Stimulated activated CD8-positive, alpha-beta memory T cell treated with anti-CD3 and anti-CD28 coated beads, Interleukin-15, amount 100 ng/mL, for 4 hours (primary cell): ENCODE data around the gene IL19.
"Not testable (repeated sequence)": the region's sequence is repeated elsewhere in the genome, so short reads cannot be mapped to it uniquely, and the experiment has no call there.

ENCODE experiments used
- DNase-seq, 2 donors: peaks; one replicate each; pipeline ENCODE4 v3.0.0-alpha.2; 2020; ENCODE audit warnings: low read depth in 2 of 2

The IL19 gene

DNA sequence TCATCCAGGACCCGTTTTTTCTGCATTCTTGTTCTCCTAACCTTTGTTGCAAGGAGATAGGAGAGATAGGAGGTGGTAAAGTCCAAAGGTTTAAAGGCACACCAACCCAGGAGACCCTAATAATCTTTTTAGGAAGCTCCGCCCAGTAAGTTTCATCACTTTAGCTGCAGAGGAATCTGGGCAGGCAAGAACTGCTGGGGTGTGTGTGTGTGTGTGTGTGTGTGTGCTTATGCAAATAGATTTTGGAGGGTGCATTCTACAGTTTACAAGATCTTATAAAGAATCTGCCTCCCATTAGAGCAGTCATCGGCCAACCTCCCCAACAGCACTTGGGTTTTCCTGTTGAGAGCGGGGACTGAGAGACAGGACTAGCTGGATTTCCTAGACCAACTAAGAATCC, 5.7 kb downstream of the IL19 start:
- no peak for DNase-seq

DNA sequence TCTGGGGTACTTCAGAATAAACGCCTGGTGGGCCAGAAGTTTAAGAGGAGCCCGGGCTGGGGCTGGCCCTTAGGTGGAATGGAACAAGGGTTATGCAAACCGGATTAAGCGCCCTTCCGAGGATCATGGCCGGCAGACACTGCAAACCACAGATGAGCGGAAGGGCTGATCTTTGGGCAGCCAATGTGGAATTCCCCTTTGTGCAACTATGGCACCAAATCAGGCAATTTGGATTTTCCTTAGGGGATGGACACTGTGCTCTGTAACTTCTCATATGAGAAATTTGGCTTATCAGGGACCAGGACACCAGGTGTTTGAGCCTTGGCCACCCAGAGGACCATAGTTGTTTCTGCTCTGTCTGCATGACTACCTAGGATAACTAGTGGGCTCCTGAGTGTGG, 7.5 kb downstream of the IL19 start:
- DNase-seq, result no peak

DNA sequence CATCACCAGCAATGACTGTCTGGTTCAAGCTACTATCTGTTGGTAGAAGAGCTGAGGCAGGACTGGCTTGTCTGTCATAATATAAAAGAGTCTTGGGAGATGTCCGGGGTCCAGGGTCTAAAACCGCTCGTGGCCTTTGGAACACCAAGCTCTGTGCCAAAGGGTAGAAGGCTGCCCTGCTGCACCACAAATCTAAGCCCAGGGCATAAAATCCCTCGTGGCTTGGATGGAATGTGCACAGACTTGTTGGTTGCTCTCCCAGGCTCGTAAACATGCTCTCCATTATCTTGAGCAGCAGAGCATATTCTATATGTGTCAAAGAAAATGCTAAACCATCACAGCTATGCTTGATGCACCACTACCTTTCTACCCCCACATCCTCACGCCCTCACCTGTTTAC, 8.3 kb downstream of the IL19 start:
- not testable (repeated sequence) for DNase-seq

DNA sequence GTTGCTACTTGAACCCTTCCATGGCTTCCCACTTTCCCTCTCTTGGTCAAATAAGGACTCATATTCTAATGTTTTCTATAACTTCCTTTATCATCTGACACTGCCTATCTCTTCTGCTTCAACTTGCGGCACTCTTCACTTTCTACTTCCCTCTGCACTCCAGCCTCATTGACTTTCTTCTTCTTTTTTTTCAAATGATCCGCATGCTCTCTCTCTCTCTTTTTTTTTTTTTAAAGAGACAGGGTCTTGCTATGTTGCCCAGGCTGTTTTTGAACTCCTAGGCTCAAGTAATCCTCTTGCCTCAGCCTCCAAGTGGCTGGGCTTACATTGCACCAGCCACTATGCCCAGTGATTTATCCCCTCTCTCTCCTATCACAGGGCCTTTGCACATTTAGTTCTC, 9.1 kb downstream of the IL19 start:
- DNase-seq, result no peak

DNA sequence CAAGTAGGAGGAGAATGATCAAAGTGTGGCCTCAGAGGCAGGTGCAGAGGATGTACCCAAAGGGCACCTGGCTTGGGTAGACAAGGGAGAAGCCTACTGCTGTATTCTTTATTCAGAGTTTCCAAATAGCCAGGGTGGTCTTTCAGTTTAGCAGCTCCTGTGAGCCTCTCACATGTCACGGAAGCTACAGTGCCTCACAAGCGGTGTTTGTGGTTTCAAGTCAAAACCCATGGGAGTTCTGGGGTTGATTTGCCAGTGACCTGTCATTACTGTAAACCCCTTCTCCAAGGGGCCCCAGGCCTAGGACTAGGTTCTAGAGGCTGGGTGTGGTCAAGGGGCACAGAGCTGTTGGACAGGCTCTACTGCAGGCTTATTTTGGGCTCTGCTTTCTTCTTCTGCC, 11.9 kb downstream of the IL19 start:
- no peak for DNase-seq

DNA sequence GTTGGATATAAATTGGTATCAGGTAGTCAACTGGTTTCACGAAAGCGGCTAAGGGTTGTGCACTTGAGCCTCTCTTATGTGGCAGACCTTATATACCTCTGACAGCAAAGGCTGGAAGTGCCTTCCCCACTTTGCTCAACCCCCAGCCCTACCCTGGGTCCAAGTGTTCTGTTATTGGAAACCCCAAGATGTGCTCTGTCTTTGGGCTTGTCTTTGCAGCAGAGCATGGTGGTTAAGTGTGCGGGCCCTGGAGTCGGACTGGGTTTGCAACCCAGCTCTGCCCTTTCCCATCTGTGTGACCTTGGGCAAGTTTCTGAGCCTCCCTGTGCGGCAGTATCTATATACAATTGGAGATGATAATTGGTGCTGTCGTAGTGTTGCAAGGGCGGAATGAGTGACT, 12.9 kb downstream of the IL19 start:
- no peak for DNase-seq

DNA sequence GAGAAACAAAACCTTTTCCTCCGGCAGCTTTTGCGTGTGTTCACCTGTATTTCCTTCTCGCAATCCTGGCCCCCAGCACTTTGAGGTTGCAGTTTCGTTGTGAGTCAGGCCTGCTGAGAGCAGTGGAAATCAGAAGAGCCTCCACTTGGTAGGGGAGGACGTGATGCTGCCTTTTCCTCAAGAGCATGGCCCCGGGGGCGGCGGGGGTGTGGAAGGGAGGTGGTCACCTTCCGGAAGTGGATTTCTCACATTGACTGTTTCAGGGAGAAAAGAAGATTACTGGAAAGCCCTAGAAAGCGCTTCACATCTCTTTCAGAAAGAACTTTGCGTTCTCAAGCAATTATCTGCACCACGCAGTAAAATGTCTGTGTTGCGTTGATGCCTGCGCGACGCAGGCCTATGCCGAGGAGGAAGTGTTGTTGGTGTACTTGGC, 13.9 kb downstream of the IL19 start:
- DNase-seq, result peak; percentile 65 to 86

DNA sequence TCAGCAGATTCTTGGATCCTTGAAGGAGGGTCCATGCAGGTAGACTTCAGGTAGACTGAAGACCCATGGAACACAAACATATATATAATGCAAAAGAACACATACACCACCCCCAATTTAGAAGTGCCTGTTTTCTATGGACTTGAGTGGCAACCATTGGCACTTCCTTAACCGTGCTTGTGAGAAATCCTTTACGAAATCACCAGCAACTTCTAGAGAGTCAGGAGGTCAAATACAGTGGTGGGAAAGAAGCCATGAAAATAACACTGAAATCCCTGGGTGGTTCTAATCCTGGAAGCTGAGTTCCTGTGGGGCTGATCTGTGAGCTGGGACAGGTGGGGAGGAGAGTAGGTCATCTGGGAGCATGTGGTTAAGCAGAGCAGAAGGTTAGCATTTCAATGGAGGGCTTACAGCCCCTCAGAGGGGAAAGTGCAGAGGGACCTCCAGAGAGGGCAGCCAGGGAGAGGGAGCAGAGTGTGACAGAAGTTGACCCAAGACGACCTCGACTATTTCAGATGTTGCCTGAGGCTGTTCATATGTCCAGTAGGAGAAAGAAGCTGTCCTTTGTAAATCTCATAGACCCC, 14.7 kb downstream of the IL19 start:
- DNase-seq, result no peak

DNA sequence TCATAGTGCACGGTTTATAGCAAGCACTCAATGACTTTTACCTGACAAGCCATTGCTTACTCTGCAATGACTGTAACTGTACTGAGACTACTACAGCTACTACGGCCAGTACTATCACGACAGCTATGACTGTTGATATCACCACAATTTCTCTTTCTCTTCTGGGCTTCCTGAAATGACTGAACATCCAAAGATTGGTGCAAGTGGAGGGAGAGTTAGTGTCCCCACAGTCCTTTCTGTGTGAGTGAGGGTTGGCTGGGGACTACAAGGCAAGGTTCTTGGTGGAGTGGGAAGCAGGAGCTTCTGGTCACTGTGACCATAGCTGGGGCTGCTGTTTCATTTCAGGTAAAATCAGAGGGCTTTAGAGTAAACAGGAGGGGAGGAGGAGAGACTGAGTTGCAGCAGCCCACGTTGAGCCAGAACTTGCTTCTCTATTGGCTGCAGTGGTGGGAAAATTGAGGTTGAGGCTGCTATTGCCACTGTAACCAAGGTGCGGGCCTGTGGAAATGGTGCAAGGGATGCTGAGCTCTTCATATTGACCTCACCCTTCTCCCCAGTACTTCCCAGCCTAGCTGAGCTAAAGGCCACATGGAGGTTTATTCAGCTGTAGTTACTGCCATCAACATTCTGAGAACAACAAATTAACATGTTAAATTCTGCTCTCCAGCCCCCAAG, 15.8 kb downstream of the IL19 start:
- DNase-seq, result no peak

DNA sequence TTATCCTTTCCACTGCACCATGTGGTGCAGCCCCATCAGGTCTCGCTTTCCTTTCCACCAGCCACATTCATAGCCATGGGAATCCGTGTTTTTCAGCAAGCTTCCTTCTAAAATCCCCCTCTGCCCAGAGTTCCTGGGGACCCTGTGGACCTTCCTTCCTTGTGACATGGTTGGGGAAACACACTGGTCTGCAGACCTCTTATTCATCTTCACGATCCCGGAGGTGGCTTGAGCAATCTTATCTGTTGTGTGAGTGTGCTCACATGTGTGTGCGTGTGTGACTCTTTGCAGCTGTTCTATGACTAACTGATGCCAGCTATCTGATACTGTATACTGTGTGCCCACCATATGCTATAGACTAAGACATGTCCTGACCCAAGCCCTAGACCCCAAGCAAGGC, 17.3 kb downstream of the IL19 start:
- no peak for DNase-seq

DNA sequence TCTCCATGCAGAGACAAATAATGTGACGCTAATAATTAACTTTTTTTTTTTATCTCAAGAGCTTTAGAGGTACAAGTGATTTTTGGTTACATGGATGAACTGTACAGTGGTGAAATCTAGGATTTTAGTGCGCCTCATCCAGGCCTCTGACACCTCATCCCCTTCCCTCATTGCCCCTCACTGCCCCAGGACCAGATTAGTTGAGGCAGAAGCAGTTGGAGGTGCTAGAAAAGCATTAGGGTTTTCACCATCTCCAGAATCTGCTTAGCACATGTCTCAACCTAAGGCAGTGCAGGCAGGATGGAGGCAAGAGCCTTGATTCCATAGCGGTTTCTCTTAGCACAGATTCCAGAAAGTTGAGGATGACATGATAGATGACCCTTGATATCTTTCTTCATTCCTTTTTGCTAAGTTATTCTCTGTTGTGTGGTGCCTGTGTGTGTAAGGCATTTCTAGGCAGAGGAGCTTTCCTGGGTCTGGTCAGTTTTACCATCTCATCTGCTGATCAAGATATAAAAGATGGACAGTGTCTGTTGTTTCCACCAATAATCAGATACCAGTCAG, 18.0 kb downstream of the IL19 start:
- DNase-seq, result no peak

DNA sequence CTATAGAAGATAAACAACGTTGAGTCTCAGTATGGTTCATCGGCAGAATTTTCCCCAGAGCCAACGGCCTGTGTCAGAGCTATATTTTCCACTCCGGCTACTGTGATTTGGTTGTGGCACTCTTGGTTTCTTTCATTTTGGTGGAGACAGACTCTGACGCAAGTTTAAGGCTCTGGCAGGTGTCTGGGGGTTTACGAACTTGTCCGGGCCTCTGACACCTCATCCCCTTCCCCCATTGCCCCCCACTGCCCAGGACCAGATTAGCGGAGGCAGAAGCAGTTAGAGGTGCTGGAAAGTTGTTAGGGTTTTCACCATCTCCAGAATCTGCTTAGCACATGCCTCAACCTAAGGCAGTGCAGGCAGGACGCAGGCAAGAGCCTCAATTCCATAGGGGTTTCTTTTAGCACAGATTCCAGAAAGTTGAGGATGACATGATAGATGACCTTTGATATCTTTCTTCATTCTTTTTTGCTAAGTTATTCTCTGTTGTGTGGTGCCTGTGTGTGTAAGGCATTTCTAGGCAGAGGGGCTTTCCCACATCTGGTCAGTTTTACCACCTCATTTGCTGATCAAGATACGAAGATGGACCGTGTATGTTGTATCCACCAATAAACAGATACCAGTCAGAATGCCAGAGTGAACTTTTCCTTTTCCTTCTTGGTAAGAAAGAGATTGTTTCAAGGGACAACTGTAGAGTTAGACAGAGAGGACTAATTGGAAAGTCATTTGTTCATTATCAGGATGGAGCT, 20.1 kb downstream of the IL19 start:
- no peak for DNase-seq

DNA sequence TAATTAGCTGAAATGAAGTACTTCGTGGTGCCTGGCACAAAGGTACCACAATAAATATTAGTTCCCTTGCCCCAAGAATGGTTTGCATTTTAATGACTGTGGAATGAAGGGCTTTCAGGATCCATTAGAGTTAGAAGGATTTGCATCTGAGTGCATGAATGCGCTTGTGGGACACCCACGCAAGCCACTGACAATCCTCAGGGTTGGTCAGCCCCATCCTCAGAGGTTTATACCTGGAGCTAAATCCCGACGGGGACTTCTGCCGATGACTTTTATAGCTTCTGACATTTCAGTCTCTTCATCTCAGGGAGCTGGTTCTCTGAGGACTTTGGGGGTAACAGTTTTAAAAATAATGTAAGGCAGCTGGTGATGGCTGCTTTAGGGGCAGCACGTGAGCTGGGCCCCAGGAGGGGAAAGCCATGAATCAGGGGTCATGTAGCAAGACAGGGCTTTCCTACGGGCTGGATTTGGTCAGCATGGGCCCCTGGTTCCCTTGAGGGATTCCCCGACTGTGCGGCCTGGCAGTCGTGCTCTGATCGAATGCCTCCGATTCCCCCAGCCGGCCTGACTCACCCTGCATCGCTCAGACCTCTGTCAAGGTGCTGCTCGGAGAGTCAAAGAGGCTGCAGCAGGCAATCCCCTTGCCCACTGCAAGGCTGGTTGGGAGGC, 22.5 kb downstream of the IL19 start:
- no peak for DNase-seq

DNA sequence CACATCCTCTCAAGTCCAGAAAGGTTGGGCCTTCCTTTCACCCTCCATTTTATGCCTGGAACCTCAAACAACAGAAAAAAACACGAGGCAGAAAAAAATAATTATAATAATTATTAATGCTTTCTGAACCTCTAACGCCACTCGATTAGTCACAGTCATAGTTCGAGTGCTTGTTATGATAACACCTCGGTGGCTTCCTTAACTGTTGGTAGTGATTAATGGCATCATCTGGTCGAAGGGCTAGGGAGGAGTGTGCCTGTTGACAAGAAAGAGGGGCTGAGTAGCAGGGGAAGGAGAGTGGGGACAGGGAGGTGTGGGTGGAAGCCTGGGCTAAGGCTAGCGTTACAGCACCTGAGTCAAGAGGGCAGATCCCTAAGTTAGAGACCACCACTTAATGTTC, 23.0 kb downstream of the IL19 start:
- no peak for DNase-seq

DNA sequence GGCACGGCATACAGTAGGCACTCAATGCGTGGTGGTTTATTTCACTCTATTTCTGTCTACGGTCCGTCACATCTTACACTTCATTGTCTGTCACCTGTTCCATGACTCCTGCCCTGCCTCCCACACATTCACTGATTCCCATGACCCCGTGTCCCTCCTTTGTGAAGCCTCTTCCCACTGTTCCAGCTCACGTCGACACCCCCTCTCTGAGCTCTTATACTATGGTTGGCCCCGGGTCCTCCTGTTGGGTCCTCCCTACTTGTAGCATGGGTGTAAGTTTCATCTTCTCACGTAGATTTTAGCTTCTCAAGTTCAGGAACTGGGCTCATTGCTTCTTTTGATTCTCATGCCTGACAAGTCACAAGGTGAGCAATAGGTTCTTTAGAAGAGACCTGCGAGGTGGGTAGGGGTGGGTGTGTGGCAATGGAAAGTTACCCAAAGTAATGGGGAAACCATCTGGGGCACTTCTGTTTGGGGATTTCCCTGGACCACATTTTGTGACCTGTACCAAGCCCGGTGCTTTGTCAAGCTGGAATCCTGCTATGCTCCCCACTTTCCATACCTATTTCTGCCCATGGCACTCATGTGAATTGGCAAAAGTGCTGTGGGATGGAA, 23.8 kb downstream of the IL19 start:
- DNase-seq, result peak in 1 of 2 donors; percentile 70

DNA sequence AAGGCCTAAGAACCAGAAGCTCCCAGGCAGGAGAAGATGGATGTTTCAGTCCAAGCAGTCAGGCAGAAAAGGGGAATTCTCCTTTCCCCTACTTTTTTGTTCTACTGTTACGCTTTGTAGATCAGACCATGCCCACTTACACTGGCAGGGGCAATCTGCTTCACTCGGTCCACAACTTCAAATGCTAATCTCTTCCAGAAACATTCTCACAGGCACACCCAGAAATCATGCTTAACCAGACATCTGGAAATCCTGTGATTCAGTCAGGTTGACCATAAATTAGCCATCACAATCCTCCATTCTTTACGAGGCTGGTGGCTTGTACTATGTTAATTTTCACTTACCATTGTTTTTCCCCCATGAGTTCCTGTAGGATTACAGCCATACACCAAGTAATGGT, 25.5 kb downstream of the IL19 start:
- no peak for DNase-seq

DNA sequence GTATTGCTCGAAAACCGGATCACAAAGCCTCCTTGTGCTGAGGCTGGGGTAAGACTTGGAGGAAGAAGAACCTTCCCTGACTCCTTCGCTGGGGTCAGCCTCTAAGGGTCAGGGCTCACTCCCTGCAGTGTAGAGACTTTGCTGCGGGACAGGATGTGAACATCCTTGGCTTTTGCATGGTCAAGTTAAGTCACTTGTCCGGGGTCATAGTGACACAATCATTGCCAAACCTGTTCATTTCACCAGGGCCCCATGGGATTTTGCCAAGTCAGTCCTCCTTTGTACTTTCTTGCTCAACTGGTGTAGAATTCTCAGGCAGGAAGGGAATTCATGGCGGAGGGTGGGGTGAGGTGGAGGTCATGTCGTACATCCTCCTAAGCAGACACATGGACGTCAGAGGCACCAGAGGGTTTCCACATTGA, 26.4 kb downstream of the IL19 start:
- no peak for DNase-seq

DNA sequence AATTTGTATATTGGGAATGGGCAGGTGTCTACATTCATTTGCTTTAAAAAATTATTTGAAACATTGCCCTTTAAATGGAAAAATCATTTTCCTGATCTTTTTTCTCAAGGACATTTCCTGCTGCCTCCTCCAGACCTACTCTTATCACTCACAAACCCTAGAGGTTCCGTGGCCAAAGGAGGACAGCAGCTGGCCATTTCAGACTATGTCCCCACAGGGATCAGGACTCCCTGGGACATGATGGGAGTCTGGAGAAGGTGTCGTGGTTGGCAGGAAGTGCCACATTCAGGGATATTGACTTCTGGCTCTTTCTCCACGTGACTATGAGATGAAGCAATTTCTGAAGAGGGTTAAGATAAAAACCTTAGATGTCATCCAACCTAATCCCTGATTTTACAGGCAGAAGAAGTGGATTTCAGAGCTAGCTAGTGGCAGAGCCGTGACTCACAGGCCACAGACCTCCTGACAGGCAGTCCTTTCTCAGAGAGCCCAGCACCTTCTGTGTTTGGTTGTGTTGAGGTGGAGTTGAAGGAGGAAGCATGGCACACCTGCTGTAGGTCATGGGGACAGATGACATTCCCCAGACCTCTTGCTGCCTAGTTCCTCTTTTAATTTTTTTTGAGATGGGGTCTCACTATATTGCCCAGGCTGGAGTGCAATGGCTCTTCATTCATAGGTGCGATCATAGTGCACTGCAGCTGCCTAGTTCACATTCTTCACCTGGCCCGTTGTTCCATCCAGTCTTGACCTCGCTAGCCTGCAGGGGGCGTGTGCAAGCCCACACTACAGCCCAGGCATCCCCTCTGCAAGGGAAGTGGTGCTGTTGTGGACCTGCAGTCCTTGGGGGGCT, 27.2 kb downstream of the IL19 start:
- no peak for DNase-seq

DNA sequence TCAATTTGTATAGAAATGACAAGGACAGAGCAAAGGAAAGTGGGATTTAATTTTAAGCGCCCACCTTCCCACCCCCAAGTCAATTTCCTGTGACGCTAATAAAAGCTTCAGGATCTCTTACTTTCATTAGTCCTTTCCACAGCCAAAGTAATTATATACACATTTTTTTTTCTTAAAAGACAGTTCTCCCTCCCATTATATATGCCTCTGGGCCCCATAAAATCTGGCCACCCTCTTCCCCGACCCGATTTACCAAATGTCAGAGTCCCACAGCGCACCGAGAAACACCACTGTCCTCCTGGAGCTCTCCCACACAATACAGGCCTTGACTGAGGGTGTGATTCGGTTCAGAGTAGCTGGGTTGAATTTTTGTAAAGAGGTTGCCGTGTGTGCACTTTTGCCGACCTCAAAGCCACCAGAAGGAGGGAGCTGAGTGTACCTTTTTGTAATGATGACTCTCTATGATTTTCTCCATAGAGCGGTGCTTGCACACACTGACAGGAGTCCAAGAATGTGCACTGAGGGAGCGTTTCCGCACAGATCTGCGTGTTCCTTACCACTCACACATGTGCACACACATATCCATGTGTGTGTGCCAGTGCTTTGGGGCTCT, 27.9 kb downstream of the IL19 start:
- DNase-seq, result no peak

DNA sequence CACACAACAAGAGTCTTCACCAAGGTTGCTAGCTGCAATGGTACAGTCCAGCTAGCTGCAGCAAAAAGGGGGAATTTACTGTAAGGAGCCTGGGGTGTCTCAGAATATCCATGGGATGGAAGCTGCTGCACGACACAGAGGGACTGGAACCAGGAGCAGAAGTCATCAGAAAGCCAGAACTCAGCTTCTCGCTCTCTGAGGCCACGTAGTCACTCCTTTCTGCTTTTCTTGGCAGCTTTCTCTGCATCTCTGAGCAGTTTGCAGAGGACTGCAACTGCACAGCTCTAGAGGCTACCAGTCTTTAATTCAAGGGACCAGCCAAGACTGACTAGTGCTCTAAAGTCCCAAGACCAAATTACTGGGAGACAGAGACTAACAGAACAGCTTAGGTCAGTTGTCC, 28.7 kb downstream of the IL19 start:
- no peak for DNase-seq

DNA sequence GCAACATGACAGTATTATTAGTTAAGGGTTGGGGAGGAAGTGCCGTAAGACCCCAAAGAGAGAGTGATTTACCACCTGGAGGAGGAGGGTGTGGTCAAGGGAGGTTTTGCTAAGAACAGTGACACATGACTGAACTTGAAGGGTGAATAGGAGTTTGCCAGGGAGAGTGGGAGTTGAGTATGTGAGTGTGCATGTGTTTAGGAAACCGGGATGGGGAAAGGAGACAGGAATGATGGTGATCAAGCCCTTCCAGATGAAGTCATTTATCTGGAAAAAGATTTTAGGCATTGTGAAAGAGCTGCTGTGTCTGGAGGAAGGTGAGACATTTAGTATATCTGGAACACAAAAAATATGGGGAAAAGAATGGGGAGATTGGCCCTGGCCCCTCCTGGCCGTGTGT, 29.8 kb downstream of the IL19 start:
- DNase-seq, result no peak
